ENCODE data around the gene NPM3. TPM values are rescaled to one million over a fixed set of nuclear protein-coding genes. Genes with fewer than 3 reads are reported as not detected.

NPM3 gene
- total RNA-seq, 6 donors from 2014 or later = 8.4 to 22.7 (median 16.8) TPM

DNA sequence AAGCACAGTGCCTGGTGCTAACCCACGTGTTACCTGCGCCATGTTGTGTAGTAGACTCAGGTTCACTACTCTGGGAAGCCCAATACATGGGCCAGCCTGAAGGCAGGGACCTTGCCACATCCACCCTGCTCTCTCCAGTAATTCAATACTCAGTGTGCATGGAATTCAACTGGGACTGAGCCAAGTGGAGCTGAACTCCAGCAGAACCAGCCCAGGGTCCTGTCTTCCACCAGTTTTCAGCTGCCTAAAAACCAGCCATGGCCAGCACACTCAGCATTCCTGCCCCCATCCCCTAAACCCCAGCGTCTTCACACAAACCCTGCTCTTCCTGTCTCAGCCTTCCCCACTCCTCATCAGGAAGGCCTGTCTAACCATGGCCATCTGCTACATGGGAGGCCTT is 22.7 kb downstream of the NPM3 start:
- no peak overlapping the region for H3K27ac ChIP-seq
- DNase-seq (no peak), ATAC-seq (ENCODE audit: low FRiP score in 2 of 2) (no peak)
- 79% methylated on average over 3 of the region's 3 CpGs for WGBS, 2 donors
- no peaks in the 10 kb centered on the region for H3K27me3 ChIP-seq
- TF ChIP-seq POLR2A (IDR thresholded peaks at IDR 0.05) (no peak), POLR2AphosphoS5 (IDR thresholded peaks at IDR 0.05) (no peak), EP300 (IDR thresholded peaks at IDR 0.05) (no peak)
- TF ChIP-seq, protein P1, sequence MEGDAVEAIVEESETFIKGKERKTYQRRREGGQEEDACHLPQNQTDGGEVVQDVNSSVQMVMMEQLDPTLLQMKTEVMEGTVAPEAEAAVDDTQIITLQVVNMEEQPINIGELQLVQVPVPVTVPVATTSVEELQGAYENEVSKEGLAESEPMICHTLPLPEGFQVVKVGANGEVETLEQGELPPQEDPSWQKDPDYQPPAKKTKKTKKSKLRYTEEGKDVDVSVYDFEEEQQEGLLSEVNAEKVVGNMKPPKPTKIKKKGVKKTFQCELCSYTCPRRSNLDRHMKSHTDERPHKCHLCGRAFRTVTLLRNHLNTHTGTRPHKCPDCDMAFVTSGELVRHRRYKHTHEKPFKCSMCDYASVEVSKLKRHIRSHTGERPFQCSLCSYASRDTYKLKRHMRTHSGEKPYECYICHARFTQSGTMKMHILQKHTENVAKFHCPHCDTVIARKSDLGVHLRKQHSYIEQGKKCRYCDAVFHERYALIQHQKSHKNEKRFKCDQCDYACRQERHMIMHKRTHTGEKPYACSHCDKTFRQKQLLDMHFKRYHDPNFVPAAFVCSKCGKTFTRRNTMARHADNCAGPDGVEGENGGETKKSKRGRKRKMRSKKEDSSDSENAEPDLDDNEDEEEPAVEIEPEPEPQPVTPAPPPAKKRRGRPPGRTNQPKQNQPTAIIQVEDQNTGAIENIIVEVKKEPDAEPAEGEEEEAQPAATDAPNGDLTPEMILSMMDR (IDR thresholded peaks at IDR 0.05) = no peak
- no peak overlapping the region for H3K4me3 ChIP-seq
- H3K9me3 ChIP-seq = no peaks in the 10 kb centered on the region
- no peaks in the 10 kb centered on the region for H3K36me3 ChIP-seq
- H3K4me1 ChIP-seq = no peaks in the 10 kb centered on the region

DNA sequence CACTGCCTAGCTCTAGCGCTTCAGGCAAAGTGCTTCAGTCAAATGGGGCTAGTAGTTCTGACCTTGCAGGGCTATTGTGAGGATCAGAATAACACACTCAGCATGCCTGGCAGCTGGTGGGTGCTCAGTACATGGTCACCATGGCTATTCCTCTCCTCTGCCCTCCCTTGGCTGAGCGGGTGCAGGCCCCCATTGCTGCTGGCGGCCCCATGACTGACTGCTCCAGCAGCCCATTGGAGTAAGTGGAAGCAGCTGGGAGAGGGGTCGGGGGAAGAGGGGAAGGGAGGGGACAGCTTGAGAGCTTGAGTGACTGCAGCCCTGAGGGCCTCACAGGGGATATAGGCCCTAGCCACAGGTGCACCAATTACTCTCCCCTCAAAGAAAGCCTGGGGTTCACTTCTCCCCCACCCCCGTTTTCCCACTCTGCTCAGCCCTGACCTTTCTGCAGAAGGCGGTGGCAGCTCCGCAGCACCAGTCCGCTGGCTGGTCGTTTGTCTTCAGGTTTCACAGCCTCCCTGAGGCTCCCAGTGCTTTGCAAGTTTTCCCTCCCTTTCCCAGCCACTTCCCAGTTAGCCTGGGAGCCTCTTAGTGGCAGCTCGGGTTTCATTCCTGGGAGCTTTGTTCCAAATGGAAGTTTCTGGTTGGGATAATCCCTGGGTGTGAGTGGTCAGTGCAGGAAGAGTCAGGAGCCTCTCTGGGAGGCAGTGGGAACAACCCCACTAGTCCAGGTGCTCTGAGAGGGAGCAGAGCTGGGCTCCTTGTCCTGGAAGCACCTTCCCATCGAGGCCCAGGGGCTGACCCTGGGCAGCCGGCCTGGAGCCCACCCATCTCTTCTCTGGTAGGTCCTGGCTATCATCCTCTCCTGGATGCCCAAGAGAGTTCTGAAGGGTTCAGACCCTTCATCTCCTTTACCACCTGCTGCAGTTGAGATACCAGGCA is 23.7 kb downstream of the NPM3 start:
- no peak for DNase-seq
- Histone ChIP-seq H3K36me3 (no peaks in the 10 kb centered on the region), H3K9me3 (no peaks in the 10 kb centered on the region), H3K4me3 (no peak overlapping the region), H3K27ac (no peak overlapping the region), H3K4me1 (no peaks in the 10 kb centered on the region), H3K27me3 (no peaks in the 10 kb centered on the region)
- WGBS, 2 donors = 69 to 71% methylated on average over 11 to 12 of the region's 12 CpGs
- ATAC-seq (ENCODE audit: low FRiP score in 2 of 2) = no peak
- TF ChIP-seq POLR2AphosphoS5 (IDR thresholded peaks at IDR 0.05) (no peak), POLR2A (IDR thresholded peaks at IDR 0.05) (no peak), EP300 (IDR thresholded peaks at IDR 0.05) (no peak)
- TF ChIP-seq, protein P1 (IDR thresholded peaks at IDR 0.05) = no peak

DNA sequence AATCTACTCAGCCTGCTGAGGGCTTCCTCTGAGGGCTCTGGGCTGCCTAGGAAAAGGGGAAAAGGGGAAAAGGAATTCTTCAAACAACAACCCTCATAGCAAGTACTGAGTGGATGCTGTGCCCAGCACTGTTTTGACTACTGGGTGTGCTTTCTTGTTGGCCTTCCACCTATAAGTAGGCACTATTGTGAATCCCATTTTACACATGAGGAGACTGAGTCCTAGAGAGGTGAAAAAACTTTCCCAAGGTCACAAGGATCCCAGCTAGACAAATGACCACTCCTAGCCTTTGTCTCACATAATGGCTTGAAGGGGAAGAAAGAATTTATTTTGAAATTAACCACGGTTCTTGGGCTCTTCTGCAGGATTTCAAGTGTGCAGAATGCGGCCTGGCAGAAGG is 24.4 kb downstream of the NPM3 start:
- Histone ChIP-seq H3K27ac (no peak overlapping the region), H3K4me3 (no peak overlapping the region), H3K27me3 (no peaks in the 10 kb centered on the region), H3K4me1 (no peaks in the 10 kb centered on the region), H3K36me3 (no peaks in the 10 kb centered on the region), H3K9me3 (no peaks in the 10 kb centered on the region)
- no peak for TF ChIP-seq POLR2A (IDR thresholded peaks at IDR 0.05)
- no peak for TF ChIP-seq POLR2AphosphoS5 (IDR thresholded peaks at IDR 0.05)
- TF ChIP-seq EP300 (IDR thresholded peaks at IDR 0.05) = no peak
- TF ChIP-seq, protein P1 (IDR thresholded peaks at IDR 0.05) = no peak
- 52 to 70% methylated on average over 2 of the region's 2 CpGs for WGBS, 2 donors
- DNase-seq (no peak), ATAC-seq (ENCODE audit: low FRiP score in 2 of 2) (no peak)

DNA sequence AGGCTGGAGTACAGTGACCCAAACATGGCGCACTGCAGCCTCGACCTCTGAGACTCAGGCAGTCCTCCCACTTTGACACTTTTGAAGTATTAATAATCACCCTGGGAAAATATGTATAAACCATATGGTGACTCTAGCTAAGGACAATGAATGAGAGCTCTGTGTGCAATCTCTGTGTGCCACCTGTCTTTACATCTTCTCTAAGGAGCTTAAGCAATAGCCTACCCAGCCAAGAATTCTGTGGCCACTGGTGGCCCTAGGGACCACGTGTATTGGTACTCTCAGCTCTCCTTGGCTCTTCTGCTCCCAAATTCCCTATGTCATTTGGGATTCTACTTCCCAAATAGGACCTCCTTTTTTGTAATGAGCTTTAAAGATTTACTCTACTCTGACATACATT is 31.0 kb downstream of the NPM3 start:
- Histone ChIP-seq H3K9me3 (no peaks in the 10 kb centered on the region), H3K27ac (no peak overlapping the region), H3K4me3 (no peak overlapping the region), H3K36me3 (no peaks in the 10 kb centered on the region), H3K4me1 (no peaks in the 10 kb centered on the region), H3K27me3 (no peaks in the 10 kb centered on the region)
- DNase-seq (no peak), ATAC-seq (ENCODE audit: low FRiP score in 2 of 2) (no peak)
- no peak for TF ChIP-seq EP300 (IDR thresholded peaks at IDR 0.05)
- TF ChIP-seq, protein P1 (IDR thresholded peaks at IDR 0.05) = no peak
- no peak for TF ChIP-seq POLR2A (IDR thresholded peaks at IDR 0.05)
- TF ChIP-seq POLR2AphosphoS5 (IDR thresholded peaks at IDR 0.05) = no peak
- 79 to 83% methylated on average over 3 of the region's 3 CpGs for WGBS, 2 donors
